Cardiac muscle cell (in vitro differentiated cells and primary cell): Measurements from ENCODE around the gene CRHBP. TPM values are rescaled to one million over a fixed set of nuclear protein-coding genes. Genes with fewer than 3 reads are reported as not detected.

ENCODE experiments used
- DNase-seq, 2 donors: peaks; one replicate each; pipeline versions ENCODE4 v3.0.0 to v3.0.0-alpha.2; 2010 to 2017; ENCODE audit warnings: low read depth in 1 of 2, low spot score in 1 of 2
- H3K27ac ChIP-seq: fragments of 200-600 bp; sonication (generic); 2 replicates; pipeline ENCODE4 v1.5.1; 2016
- H3K27me3 ChIP-seq: fragments of 200-600 bp; sonication (generic); 2 replicates; pipeline ENCODE4 v1.6.0; 2016; ENCODE audit warnings: control low read depth
- H3K36me3 ChIP-seq: fragments of 200-600 bp; sonication (generic); 2 replicates; pipeline ENCODE4 v1.5.1; 2016; ENCODE audit warnings: control low read depth
- H3K4me1 ChIP-seq: fragments of 200-600 bp; sonication (generic); 2 replicates; pipeline ENCODE4 v1.8.1; 2017; ENCODE audit warnings: low read depth, mild to moderate bottlenecking, mixed run types
- H3K4me3 ChIP-seq: fragments of 200-600 bp; sonication (generic); 2 replicates; pipeline ENCODE4 v1.5.1; 2016; ENCODE audit warnings: mild to moderate bottlenecking
- H3K9me3 ChIP-seq: fragments of 200-600 bp; sonication (generic); 2 replicates; pipeline ENCODE4 v1.5.1; 2017; ENCODE audit warnings: low read depth, mild to moderate bottlenecking, control low read depth
- polyA plus RNA-seq: library from polyadenylated mRNA; unstranded; fragments of >200 nt; fragmentation: Nextera tagmentation; extraction: Ambion mirVana; gene quantifications from 2 replicates; pipeline ENCODE4 v1.2.1, GENCODE V29; 2016
- total RNA-seq: library from RNA; depleted of rRNA; stranded (reverse); fragments of >200 nt; gene quantifications from 2 replicates; pipeline ENCODE4 v1.2.3, GENCODE V29; 2016
- TF ChIP-seq, protein P1 (sequence below): IDR thresholded peaks from 2 replicates; pipeline ENCODE4 v1.5.1; 2012; ENCODE audit warnings: low read depth, mild to moderate bottlenecking, low read length

The CRHBP gene
- total and polyA plus RNA-seq, 2 experiments from 2014 or later: 6.8 to 24.6 TPM

DNA sequence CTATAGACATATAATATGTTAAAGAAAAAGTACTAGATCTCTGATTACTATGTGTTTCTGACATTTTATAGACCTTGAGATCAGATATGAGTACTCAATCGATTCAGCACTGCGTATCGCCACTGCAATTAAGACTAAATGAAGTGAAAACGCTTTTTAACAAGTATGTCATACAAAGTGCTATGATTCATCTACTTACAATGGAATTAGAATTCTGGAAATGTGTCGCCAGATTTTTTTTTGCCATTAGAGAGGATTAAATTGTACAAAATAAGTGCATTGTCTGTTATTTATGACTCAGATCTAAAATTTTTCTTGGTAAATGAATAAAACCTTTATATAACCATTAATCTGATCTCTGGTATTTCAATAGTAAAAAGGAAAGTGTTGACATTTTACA, 57.4 kb downstream of the CRHBP start:
- no peaks in the 10 kb centered on the region for H3K36me3 ChIP-seq
- no peaks in the 10 kb centered on the region for H3K9me3 ChIP-seq
- TF ChIP-seq, protein P1, sequence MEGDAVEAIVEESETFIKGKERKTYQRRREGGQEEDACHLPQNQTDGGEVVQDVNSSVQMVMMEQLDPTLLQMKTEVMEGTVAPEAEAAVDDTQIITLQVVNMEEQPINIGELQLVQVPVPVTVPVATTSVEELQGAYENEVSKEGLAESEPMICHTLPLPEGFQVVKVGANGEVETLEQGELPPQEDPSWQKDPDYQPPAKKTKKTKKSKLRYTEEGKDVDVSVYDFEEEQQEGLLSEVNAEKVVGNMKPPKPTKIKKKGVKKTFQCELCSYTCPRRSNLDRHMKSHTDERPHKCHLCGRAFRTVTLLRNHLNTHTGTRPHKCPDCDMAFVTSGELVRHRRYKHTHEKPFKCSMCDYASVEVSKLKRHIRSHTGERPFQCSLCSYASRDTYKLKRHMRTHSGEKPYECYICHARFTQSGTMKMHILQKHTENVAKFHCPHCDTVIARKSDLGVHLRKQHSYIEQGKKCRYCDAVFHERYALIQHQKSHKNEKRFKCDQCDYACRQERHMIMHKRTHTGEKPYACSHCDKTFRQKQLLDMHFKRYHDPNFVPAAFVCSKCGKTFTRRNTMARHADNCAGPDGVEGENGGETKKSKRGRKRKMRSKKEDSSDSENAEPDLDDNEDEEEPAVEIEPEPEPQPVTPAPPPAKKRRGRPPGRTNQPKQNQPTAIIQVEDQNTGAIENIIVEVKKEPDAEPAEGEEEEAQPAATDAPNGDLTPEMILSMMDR: no peak
- H3K4me3 ChIP-seq: no peak overlapping the region
- no peaks in the 10 kb centered on the region for H3K4me1 ChIP-seq
- H3K27ac ChIP-seq: no peak overlapping the region
- no peaks in the 10 kb centered on the region for H3K27me3 ChIP-seq
- no peak for DNase-seq

DNA sequence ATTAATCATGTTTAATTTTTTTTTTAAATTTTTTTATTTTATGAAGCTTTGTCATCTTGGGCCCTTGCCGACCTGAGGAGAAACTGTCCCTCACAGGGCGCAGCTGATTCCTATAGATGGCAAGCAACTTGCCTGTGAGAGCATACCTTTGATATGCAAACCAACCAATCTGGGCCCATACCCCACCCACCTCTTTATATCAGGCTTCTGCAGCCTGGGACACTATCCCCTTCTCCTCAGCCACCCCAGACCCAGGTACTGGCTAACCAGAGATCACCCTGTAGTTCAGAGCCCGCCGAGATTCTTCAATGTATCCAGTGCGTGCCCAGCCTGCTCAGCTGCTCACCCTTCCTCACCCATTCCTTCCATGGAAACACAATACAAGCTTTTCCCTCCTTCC, 58.7 kb downstream of the CRHBP start:
- DNase-seq: no peak
- Histone ChIP-seq H3K4me3 (no peak overlapping the region), H3K9me3 (no peaks in the 10 kb centered on the region), H3K27me3 (no peaks in the 10 kb centered on the region), H3K27ac (no peak overlapping the region), H3K36me3 (no peaks in the 10 kb centered on the region), H3K4me1 (no peaks in the 10 kb centered on the region)
- TF ChIP-seq, protein P1: no peak

DNA sequence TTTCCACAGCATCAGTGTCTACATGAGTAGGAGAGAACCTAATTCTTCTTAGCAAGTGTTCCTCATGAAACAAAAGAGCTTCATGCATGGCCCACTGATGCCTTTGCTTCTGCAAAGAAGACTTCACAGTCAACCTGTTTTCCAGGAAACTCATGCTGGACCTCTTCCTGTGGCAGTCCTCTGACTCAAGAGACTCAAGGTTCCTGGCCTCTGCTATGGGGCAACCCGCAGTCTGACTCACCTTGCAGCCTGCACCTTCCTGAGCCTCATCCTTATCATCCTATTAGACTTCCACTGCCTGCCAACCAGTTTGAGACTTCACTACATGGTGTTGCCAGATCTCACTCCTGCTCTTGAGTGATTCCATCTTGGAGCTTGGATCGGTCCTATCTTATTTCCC, 59.8 kb downstream of the CRHBP start:
- H3K9me3 ChIP-seq: no peaks in the 10 kb centered on the region
- no peak for DNase-seq
- no peak overlapping the region for H3K4me3 ChIP-seq
- TF ChIP-seq, protein P1: no peak
- H3K27me3 ChIP-seq: no peaks in the 10 kb centered on the region
- no peaks in the 10 kb centered on the region for H3K4me1 ChIP-seq
- no peak overlapping the region for H3K27ac ChIP-seq
- no peaks in the 10 kb centered on the region for H3K36me3 ChIP-seq

DNA sequence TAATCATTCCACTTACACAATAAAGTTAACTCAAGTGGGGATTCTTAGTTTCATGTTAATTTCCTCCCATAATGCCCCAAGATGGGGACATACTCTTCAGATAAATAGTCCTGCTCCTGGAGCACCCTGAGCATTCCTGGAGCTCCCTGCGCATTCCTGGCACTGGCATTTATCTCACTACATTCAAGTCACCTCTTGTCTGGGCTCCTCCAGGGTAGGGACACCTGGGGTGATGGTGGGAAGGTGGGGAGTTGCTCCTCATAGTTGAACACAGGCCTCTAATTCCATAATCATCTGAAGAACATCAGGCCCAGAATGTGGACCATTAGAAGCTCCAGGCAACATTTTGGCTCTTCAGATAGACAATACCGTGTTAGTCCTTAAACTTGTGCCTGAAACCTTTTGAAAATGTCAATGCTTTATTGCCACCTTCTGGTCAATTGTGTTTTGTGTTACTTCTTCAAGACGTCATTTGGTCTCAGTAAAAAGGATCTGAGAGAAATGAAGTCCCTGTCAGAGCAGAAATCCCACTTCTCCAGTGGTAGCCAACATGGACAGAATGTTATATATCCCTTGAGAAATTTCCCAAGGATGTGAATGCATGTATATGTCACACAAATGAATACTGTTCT, 63.2 kb downstream of the CRHBP start:
- no peak overlapping the region for H3K4me3 ChIP-seq
- H3K36me3 ChIP-seq: no peaks in the 10 kb centered on the region
- peak; percentile 64 to 83 for DNase-seq
- H3K9me3 ChIP-seq: no peaks in the 10 kb centered on the region
- H3K4me1 ChIP-seq: no peaks in the 10 kb centered on the region
- no peaks in the 10 kb centered on the region for H3K27me3 ChIP-seq
- TF ChIP-seq, protein P1: peak; percentile 43
- H3K27ac ChIP-seq: no peak overlapping the region

DNA sequence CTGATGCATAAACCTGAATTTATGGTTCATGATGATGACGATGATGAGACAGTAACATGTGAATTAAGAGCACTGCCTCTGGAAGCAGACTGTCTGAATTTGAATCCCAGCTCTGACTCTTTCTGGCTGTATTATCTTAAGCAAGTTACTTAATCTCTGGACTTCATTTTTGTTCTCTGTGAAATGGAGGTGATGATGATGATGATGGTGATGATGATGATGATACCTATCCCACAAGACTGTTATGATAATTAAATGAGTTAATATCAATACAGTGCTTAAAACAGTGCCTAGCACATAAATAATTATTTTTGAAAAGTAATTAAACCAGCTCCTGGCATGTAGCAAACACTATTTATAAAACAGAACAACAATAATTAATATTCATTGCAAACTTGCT, 64.1 kb downstream of the CRHBP start:
- TF ChIP-seq, protein P1: no peak

More for the DNA sequence above, 64.1 kb downstream of the CRHBP start:
- Histone ChIP-seq H3K9me3 (no peaks in the 10 kb centered on the region), H3K27ac (no peak overlapping the region), H3K27me3 (no peaks in the 10 kb centered on the region), H3K4me3 (no peak overlapping the region), H3K4me1 (no peaks in the 10 kb centered on the region), H3K36me3 (no peaks in the 10 kb centered on the region)
- DNase-seq: no peak
